Astrocyte (in vitro differentiated cells and primary cell): ENCODE data around the gene PARG.

Source experiments
- CTCF ChIP-seq: IDR thresholded peaks from 2 replicates; pipeline ENCODE4 v1.5.1; 2011; ENCODE audit warnings: low read depth, mild to moderate bottlenecking, inconsistent platforms, low read length, moderate library complexity; ENCODE audit not compliant: insufficient read depth
- EZH2 ChIP-seq: IDR thresholded peaks from 2 replicates; pipeline ENCODE4 v1.6.1; 2012; ENCODE audit warnings: mild to moderate bottlenecking, low read length, inconsistent platforms; ENCODE audit not compliant: insufficient read depth

GRCh38 chr10:49803988-49804387 is 137.8 kb downstream of the PARG start:
- TF ChIP-seq CTCF (no peak), EZH2 (no peak)
